ENCODE measurements around the gene PCA3. TPM values are rescaled to one million over a fixed set of nuclear protein-coding genes. Genes with fewer than 3 reads are reported as not detected.

PCA3 gene
- total and polyA plus RNA-seq, 2 donors (not counting 1 experiment from before 2014, with no cell fraction given): not detected

GRCh38 chr9:76800901-76801300 is 36.7 kb downstream of the PCA3 start:
- H3K4me3 ChIP-seq (replicated peaks in 1 of 4; ENCODE audit: control extremely low read depth in 1 of 4, insufficient read depth in 1 of 4, low read depth in 3 of 4, low read length in 4 of 4): no peak overlapping the region
- no peaks in the 10 kb centered on the region for H3K79me2 ChIP-seq (ENCODE audit: control insufficient read depth, insufficient read depth, low read length)
- H3K9me3 ChIP-seq (ENCODE audit: control insufficient read depth, insufficient read depth, low read depth, low read length): no peaks in the 10 kb centered on the region
- H3K27ac ChIP-seq (ENCODE audit: insufficient read depth, low read length): no peak overlapping the region
- no peak overlapping the region for H3K4me2 ChIP-seq (ENCODE audit: extremely low read depth, insufficient read depth, low read length)
- no peak for TF ChIP-seq EZH2 (IDR thresholded peaks at IDR 0.05; ENCODE audit: low read length, missing control alignments)
- TF ChIP-seq, protein P1, sequence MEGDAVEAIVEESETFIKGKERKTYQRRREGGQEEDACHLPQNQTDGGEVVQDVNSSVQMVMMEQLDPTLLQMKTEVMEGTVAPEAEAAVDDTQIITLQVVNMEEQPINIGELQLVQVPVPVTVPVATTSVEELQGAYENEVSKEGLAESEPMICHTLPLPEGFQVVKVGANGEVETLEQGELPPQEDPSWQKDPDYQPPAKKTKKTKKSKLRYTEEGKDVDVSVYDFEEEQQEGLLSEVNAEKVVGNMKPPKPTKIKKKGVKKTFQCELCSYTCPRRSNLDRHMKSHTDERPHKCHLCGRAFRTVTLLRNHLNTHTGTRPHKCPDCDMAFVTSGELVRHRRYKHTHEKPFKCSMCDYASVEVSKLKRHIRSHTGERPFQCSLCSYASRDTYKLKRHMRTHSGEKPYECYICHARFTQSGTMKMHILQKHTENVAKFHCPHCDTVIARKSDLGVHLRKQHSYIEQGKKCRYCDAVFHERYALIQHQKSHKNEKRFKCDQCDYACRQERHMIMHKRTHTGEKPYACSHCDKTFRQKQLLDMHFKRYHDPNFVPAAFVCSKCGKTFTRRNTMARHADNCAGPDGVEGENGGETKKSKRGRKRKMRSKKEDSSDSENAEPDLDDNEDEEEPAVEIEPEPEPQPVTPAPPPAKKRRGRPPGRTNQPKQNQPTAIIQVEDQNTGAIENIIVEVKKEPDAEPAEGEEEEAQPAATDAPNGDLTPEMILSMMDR (conservative IDR thresholded peaks at IDR 0.05 in 1 of 2, IDR thresholded peaks at IDR 0.05 in 1 of 2; ENCODE audit: low read depth in 1 of 2, low read length in 2 of 2): no peak
- H4K20me1 ChIP-seq (ENCODE audit: control insufficient read depth, extremely low read depth, insufficient read depth, low read length): no peaks in the 10 kb centered on the region
- no peaks in the 10 kb centered on the region for H3K36me3 ChIP-seq (ENCODE audit: control insufficient read depth, insufficient read depth, low read length)
- H3K9ac ChIP-seq (ENCODE audit: insufficient read depth, low read length): no peak overlapping the region
- no peaks in the 10 kb centered on the region for H3K4me1 ChIP-seq (ENCODE audit: control insufficient read depth, extremely low read depth, insufficient read depth, low read length)
- no peaks in the 10 kb centered on the region for H3K27me3 ChIP-seq (ENCODE audit: control insufficient read depth, insufficient read depth, low read length)
- H2AFZ ChIP-seq (ENCODE audit: low read length): no peak overlapping the region
- DNase-seq (ENCODE audit: low read depth in 2 of 2): no peak

GRCh38 chr9:76803083-76803482 is 38.8 kb downstream of the PCA3 start:
- H3K36me3 ChIP-seq (ENCODE audit: control insufficient read depth, insufficient read depth, low read length): no peaks in the 10 kb centered on the region
- H3K4me1 ChIP-seq (ENCODE audit: control insufficient read depth, extremely low read depth, insufficient read depth, low read length): no peaks in the 10 kb centered on the region
- H3K27ac ChIP-seq (ENCODE audit: insufficient read depth, low read length): no peak overlapping the region
- no peak for TF ChIP-seq EZH2 (IDR thresholded peaks at IDR 0.05; ENCODE audit: low read length, missing control alignments)
- TF ChIP-seq, protein P1 (conservative IDR thresholded peaks at IDR 0.05 in 1 of 2, IDR thresholded peaks at IDR 0.05 in 1 of 2; ENCODE audit: low read depth in 1 of 2, low read length in 2 of 2): no peak
- H4K20me1 ChIP-seq (ENCODE audit: control insufficient read depth, extremely low read depth, insufficient read depth, low read length): no peaks in the 10 kb centered on the region
- no peak overlapping the region for H3K4me3 ChIP-seq (replicated peaks in 1 of 4; ENCODE audit: control extremely low read depth in 1 of 4, insufficient read depth in 1 of 4, low read depth in 3 of 4, low read length in 4 of 4)
- no peaks in the 10 kb centered on the region for H3K79me2 ChIP-seq (ENCODE audit: control insufficient read depth, insufficient read depth, low read length)
- H3K4me2 ChIP-seq (ENCODE audit: extremely low read depth, insufficient read depth, low read length): no peak overlapping the region
- no peak overlapping the region for H2AFZ ChIP-seq (ENCODE audit: low read length)
- H3K27me3 ChIP-seq (ENCODE audit: control insufficient read depth, insufficient read depth, low read length): no peaks in the 10 kb centered on the region
- no peak overlapping the region for H3K9ac ChIP-seq (ENCODE audit: insufficient read depth, low read length)
- DNase-seq (ENCODE audit: low read depth in 2 of 2): no peak
- no peaks in the 10 kb centered on the region for H3K9me3 ChIP-seq (ENCODE audit: control insufficient read depth, insufficient read depth, low read depth, low read length)

DNA sequence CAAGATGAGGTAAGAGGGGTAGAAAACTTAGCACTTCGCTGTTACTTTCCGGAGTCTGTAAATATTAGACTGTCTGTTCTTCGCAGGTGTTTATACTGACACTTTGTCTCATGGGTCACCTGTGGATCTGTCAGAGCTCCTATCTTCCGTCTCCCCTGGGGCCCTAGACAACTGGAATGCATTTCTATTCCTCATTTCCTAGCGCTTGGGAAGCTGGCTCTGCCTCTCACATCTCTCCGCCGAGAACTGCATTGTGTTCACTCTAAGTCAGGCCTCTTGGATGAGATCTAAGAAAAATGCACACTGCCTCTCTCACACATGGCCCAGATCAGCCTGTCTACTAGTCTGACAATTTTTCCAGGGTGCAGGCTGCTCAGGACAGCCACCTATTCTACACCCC is 39.5 kb downstream of the PCA3 start:
- Histone ChIP-seq H3K9me3 (ENCODE audit: control insufficient read depth, insufficient read depth, low read depth, low read length) (no peaks in the 10 kb centered on the region), H3K27me3 (ENCODE audit: control insufficient read depth, insufficient read depth, low read length) (no peaks in the 10 kb centered on the region), H2AFZ (ENCODE audit: low read length) (no peak overlapping the region), H3K4me1 (ENCODE audit: control insufficient read depth, extremely low read depth, insufficient read depth, low read length) (no peaks in the 10 kb centered on the region), H4K20me1 (ENCODE audit: control insufficient read depth, extremely low read depth, insufficient read depth, low read length) (no peaks in the 10 kb centered on the region), H3K36me3 (ENCODE audit: control insufficient read depth, insufficient read depth, low read length) (no peaks in the 10 kb centered on the region), H3K4me2 (ENCODE audit: extremely low read depth, insufficient read depth, low read length) (no peak overlapping the region), H3K27ac (ENCODE audit: insufficient read depth, low read length) (no peak overlapping the region), H3K9ac (ENCODE audit: insufficient read depth, low read length) (no peak overlapping the region), H3K4me3 (replicated peaks in 1 of 4; ENCODE audit: control extremely low read depth in 1 of 4, insufficient read depth in 1 of 4, low read depth in 3 of 4, low read length in 4 of 4) (no peak overlapping the region), H3K79me2 (ENCODE audit: control insufficient read depth, insufficient read depth, low read length) (no peaks in the 10 kb centered on the region)
- no peak for TF ChIP-seq EZH2 (IDR thresholded peaks at IDR 0.05; ENCODE audit: low read length, missing control alignments)
- TF ChIP-seq, protein P1 (conservative IDR thresholded peaks at IDR 0.05 in 1 of 2, IDR thresholded peaks at IDR 0.05 in 1 of 2; ENCODE audit: low read depth in 1 of 2, low read length in 2 of 2): no peak
- DNase-seq (ENCODE audit: low read depth in 2 of 2): no peak
